Fibroblast of lung (primary cell): ENCODE measurements around the gene MACROD1.

ENCODE experiments used
- EZH2 ChIP-seq: IDR thresholded peaks from 2 replicates; pipeline ENCODE4 v1.5.1; 2012; ENCODE audit warnings: low read length, control low read depth, mild to moderate bottlenecking; ENCODE audit errors: missing control alignments
- TF ChIP-seq, protein P1 (sequence below), 2 donors: IDR thresholded peaks in 1 of 2; conservative IDR thresholded peaks in 1 of 2; 1 replicate in 1 of 2; 2 replicates in 1 of 2; pipeline ENCODE4 v1.5.1; 2011 to 2012; ENCODE audit warnings: low read length in 2 of 2, control low read depth in 1 of 2, inconsistent platforms in 1 of 2, low read depth in 1 of 2, mild to moderate bottlenecking in 1 of 2

DNA sequence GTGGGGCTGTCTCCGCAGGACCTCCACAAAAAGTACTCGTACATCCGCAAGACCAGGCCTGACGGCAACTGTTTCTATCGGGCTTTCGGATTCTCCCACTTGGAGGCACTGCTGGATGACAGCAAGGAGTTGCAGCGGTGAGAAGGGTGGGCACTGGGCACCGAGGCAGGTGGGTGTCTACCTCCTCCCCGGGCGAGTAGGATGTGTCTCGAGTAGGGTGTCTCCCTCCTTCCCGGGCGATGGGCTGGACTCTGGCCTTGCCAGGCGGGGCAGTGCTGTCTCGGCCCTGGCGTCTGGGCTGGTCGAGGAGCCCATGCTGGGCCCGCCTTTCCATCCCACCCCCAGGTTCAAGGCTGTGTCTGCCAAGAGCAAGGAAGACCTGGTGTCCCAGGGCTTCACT is 169.4 kb downstream of the MACROD1 start:
- no peak for TF ChIP-seq EZH2
- TF ChIP-seq, protein P1, sequence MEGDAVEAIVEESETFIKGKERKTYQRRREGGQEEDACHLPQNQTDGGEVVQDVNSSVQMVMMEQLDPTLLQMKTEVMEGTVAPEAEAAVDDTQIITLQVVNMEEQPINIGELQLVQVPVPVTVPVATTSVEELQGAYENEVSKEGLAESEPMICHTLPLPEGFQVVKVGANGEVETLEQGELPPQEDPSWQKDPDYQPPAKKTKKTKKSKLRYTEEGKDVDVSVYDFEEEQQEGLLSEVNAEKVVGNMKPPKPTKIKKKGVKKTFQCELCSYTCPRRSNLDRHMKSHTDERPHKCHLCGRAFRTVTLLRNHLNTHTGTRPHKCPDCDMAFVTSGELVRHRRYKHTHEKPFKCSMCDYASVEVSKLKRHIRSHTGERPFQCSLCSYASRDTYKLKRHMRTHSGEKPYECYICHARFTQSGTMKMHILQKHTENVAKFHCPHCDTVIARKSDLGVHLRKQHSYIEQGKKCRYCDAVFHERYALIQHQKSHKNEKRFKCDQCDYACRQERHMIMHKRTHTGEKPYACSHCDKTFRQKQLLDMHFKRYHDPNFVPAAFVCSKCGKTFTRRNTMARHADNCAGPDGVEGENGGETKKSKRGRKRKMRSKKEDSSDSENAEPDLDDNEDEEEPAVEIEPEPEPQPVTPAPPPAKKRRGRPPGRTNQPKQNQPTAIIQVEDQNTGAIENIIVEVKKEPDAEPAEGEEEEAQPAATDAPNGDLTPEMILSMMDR (conservative IDR thresholded peaks at IDR 0.05 in 1 of 2, IDR thresholded peaks at IDR 0.05 in 1 of 2; ENCODE audit: low read depth in 1 of 2, low read length in 2 of 2): no peak
